Tibial artery (tissue), 4 donors: ENCODE measurements around the gene GJB4.

Source experiments
- DNase-seq, 2 donors: peaks; one replicate each; pipeline ENCODE4 v3.0.0-alpha.2; 2019
- H3K27ac ChIP-seq, 2 donors: fragments of 200-600 bp; sonication (generic) in 1 of 2; 1 replicate in 1 of 2; 2 replicates in 1 of 2; pipeline ENCODE4 v1.5.1; 2018 to 2019; ENCODE audit warnings: mild to moderate bottlenecking in 1 of 2
- H3K27me3 ChIP-seq, 2 donors: fragments of 200-600 bp; sonication (generic) in 1 of 2; one replicate each; pipeline versions ENCODE4 v1.5.1 to v1.6.0; 2016 to 2019
- H3K36me3 ChIP-seq, 3 donors: fragments of 200-600 bp; sonication (generic) in 2 of 3; one replicate each; pipeline ENCODE4 v1.5.1; 2016 to 2019; ENCODE audit warnings: mild to moderate bottlenecking in 2 of 3
- H3K4me1 ChIP-seq, 4 donors: fragments of 200-600 bp; sonication (generic) in 2 of 4; 1 replicate in 3 of 4; 2 replicates in 1 of 4; pipeline ENCODE4 v1.5.1; 2016 to 2019
- H3K4me3 ChIP-seq, 2 donors: fragments of 200-600 bp; sonication (generic) in 1 of 2; 1 replicate in 1 of 2; 2 replicates in 1 of 2; pipeline ENCODE4 v1.5.1; 2018 to 2019; ENCODE audit warnings: mild to moderate bottlenecking in 2 of 2
- H3K9me3 ChIP-seq, 3 donors: fragments of 200-600 bp; sonication (generic) in 1 of 3; one replicate each; pipeline ENCODE4 v1.5.1; 2016 to 2019
- CTCF ChIP-seq, 2 experiments: fragments of 200-600 bp in 1 of 2; fragments of 450-650 bp in 1 of 2; IDR thresholded peaks; one replicate each; pipeline ENCODE4 v1.5.1; 2017 to 2019; ENCODE audit warnings: antibody characterized with exemption in 2 of 2, mild to moderate bottlenecking in 1 of 2, moderate library complexity in 1 of 2
- intact Hi-C: fragments of 100-400 bp; cut with DNase I; formaldehyde crosslinking; loops from one replicate; pipeline ENCODE4 v1.15.0; 2023; ENCODE audit warnings: low total_unique reads

The GJB4 gene

GRCh38 chr1:34754964-34755637 lies 4.4 kb upstream of the GJB4 start, which contains the start of gene GJB5:
TSS of gene GJB5 (plus strand) at chr1:34755047. CDS start at chr1:34757331, 2,284 bp downstream.
- intact Hi-C loops, result no loop called here
- no peaks in the 10 kb centered on the region for H3K4me1 ChIP-seq
- no peak within 1 kb of the TSS for H3K27ac ChIP-seq
- H3K9me3 ChIP-seq, result no peaks in the 10 kb centered on the region
- H3K36me3 ChIP-seq, result no peaks in the 10 kb centered on the region
- DNase-seq, result no peak
- H3K4me3 ChIP-seq, result no peak within 1 kb of the TSS
- H3K27me3 ChIP-seq, result peaks cover 0 to 13% of the 10 kb centered on the region in 2 donors
- TF ChIP-seq CTCF (IDR thresholded peaks at IDR 0.05), result no peak

DNA sequence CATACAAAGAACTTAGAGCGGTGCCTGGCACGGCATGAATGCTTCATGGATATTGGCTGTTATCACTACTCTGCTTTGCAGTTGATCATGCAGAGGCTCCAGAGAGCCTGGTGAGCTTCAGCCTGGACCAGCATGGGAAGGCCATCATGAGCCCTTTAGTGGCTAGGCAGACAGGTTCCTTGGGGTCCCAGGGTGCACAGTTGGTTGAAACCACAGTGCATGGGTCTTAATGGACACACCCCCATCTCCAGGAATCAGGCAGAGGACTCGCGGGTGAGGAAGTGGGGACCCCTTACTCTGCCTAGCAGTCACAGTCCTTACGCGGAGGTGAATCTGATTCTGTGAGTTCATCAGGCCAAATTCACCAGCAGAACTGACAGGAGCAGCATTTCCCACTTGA lies 3.6 kb upstream of the GJB4 start:
- DNase-seq, result no peak
- TF ChIP-seq CTCF (IDR thresholded peaks at IDR 0.05), result no peak
- no peaks in the 10 kb centered on the region for H3K4me1 ChIP-seq
- no peaks in the 10 kb centered on the region for H3K9me3 ChIP-seq
- H3K4me3 ChIP-seq, result no peak overlapping the region
- no peak overlapping the region for H3K27ac ChIP-seq
- no peaks in the 10 kb centered on the region for H3K36me3 ChIP-seq
- intact Hi-C loops, result no loop called here
- H3K27me3 ChIP-seq, result peaks cover 0 to 13% of the 10 kb centered on the region in 2 donors

GRCh38 chr1:34757386-34757785 lies 2.2 kb upstream of the GJB4 start:
- H3K9me3 ChIP-seq, result no peaks in the 10 kb centered on the region
- H3K27me3 ChIP-seq, result peaks cover 0 to 18% of the 10 kb centered on the region in 2 donors
- TF ChIP-seq CTCF (IDR thresholded peaks at IDR 0.05), result no peak
- H3K36me3 ChIP-seq, result no peaks in the 10 kb centered on the region
- DNase-seq, result no peak
- no peaks in the 10 kb centered on the region for H3K4me1 ChIP-seq
- H3K4me3 ChIP-seq, result no peak overlapping the region
- intact Hi-C loops, result no loop called here
- no peak overlapping the region for H3K27ac ChIP-seq

- no peak for DNase-seq
Measured at GRCh38 chr1:34758751-34759150, 789 bp upstream of the GJB4 start.

DNA sequence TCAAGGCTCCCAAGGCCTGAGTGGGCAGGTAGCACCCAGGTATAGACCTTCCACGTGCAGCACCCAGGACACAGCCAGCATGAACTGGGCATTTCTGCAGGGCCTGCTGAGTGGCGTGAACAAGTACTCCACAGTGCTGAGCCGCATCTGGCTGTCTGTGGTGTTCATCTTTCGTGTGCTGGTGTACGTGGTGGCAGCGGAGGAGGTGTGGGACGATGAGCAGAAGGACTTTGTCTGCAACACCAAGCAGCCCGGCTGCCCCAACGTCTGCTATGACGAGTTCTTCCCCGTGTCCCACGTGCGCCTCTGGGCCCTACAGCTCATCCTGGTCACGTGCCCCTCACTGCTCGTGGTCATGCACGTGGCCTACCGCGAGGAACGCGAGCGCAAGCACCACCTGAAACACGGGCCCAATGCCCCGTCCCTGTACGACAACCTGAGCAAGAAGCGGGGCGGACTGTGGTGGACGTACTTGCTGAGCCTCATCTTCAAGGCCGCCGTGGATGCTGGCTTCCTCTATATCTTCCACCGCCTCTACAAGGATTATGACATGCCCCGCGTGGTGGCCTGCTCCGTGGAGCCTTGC lies 1.7 kb downstream of the GJB4 start:
- intact Hi-C loops, result no loop called here
- no peak overlapping the region for H3K4me3 ChIP-seq
- no peak for TF ChIP-seq CTCF (IDR thresholded peaks at IDR 0.05)
- no peak overlapping the region for H3K27ac ChIP-seq
- peaks cover 0 to 10% of the 10 kb centered on the region in 2 donors for H3K27me3 ChIP-seq
- no peaks in the 10 kb centered on the region for H3K36me3 ChIP-seq
- no peaks in the 10 kb centered on the region for H3K4me1 ChIP-seq
- no peak for DNase-seq
- no peaks in the 10 kb centered on the region for H3K9me3 ChIP-seq

More at GRCh38 chr1:34758751-34759150, 789 bp upstream of the GJB4 start:
- Histone ChIP-seq H3K27me3 (peaks cover 0 to 23% of the 10 kb centered on the region in 2 donors), H3K4me3 (no peak overlapping the region), H3K36me3 (no peaks in the 10 kb centered on the region), H3K4me1 (no peaks in the 10 kb centered on the region), H3K27ac (no peak overlapping the region), H3K9me3 (no peaks in the 10 kb centered on the region)
- intact Hi-C loops, result no loop called here
- no peak for TF ChIP-seq CTCF (IDR thresholded peaks at IDR 0.05)
